Measurements from ENCODE around the gene CRYGS. TPM values are rescaled to one million over a fixed set of nuclear protein-coding genes. Genes with fewer than 3 reads are reported as not detected.

CRYGS gene
- total RNA-seq, 1 experiment from 2014 or later = 4.3 TPM

DNA sequence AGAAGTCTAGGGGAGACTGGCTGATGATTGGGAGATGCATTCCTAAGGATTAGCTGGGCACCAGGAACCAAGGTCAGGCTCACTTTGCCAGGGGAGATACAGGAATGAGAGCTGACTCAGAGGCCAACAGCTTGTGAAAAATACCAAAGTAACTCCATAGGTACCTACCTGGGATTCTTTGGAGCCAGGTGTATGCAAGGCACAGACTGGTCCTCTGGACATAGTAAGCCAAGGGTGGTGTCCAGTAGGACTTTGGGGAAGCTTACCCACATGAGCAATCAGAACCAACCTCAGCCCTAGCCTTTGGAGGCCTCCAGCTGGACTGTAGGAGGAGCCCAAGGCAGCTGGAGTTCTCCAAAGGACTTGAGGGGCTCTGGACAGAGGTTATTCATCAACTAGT lies 47.5 kb downstream of the CRYGS start:
- H3K9me2 ChIP-seq (ENCODE audit: insufficient read depth) = no peaks in the 10 kb centered on the region
- intact Hi-C loops (cut with micrococcal nuclease) = no loop called here
- H4K20me1 ChIP-seq (ENCODE audit: insufficient read depth) = no peaks in the 10 kb centered on the region
- POLR2A ChIA-PET = no interaction called here
- H3K4me2 ChIP-seq (ENCODE audit: low read length) = no peak overlapping the region
- DNase-seq (ENCODE audit: low read depth, low spot score) (no peak), ATAC-seq (no peak)
- H3K4me3 ChIP-seq (replicated peaks in 1 of 2; ENCODE audit: low read depth in 1 of 2, low read length in 2 of 2) = no peak overlapping the region
- no peak overlapping the region for H3K9ac ChIP-seq (ENCODE audit: low read length)
- no peak overlapping the region for H2AFZ ChIP-seq (ENCODE audit: low read depth, low read length, poor library complexity, severe bottlenecking)
- H3K9me3 ChIP-seq (ENCODE audit: control insufficient read depth in 1 of 2, insufficient read depth in 1 of 2, low read depth in 1 of 2, low read length in 2 of 2) = no peaks in the 10 kb centered on the region
- H3K36me3 ChIP-seq (ENCODE audit: control insufficient read depth in 1 of 2, insufficient read depth in 2 of 2, low read length in 2 of 2) = no peaks in the 10 kb centered on the region
- no peaks in the 10 kb centered on the region for H3K79me2 ChIP-seq (ENCODE audit: insufficient read depth, low read length)
- BruUV-seq (replicated peaks) = no TSS peak
- RAD21 ChIA-PET (ENCODE audit: low non-redundant PET in 1 of 2, low total read pairs in 2 of 2, uncharacterized antibody in 2 of 2, unreplicated experiment in 2 of 2) = no interaction called here
- CTCF ChIA-PET = no interaction called here
- no peak overlapping the region for H3K27ac ChIP-seq (ENCODE audit: low read depth, low read length)
- TF ChIP-seq JUND (IDR thresholded peaks at IDR 0.05) = no peak
- no peak for TF ChIP-seq EZH2phosphoT487 (IDR thresholded peaks at IDR 0.05; ENCODE audit: borderline replicate concordance)
- TF ChIP-seq EGR1 (IDR thresholded peaks at IDR 0.05; ENCODE audit: low read depth) = no peak
- TF ChIP-seq, protein P1, sequence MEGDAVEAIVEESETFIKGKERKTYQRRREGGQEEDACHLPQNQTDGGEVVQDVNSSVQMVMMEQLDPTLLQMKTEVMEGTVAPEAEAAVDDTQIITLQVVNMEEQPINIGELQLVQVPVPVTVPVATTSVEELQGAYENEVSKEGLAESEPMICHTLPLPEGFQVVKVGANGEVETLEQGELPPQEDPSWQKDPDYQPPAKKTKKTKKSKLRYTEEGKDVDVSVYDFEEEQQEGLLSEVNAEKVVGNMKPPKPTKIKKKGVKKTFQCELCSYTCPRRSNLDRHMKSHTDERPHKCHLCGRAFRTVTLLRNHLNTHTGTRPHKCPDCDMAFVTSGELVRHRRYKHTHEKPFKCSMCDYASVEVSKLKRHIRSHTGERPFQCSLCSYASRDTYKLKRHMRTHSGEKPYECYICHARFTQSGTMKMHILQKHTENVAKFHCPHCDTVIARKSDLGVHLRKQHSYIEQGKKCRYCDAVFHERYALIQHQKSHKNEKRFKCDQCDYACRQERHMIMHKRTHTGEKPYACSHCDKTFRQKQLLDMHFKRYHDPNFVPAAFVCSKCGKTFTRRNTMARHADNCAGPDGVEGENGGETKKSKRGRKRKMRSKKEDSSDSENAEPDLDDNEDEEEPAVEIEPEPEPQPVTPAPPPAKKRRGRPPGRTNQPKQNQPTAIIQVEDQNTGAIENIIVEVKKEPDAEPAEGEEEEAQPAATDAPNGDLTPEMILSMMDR (IDR thresholded peaks at IDR 0.05 in 2 of 3, conservative IDR thresholded peaks at IDR 0.05 in 1 of 3; ENCODE audit: borderline replicate concordance in 1 of 3, insufficient read depth in 1 of 3, low read depth in 2 of 3, low read length in 2 of 3) = no peak
- TF ChIP-seq ZFX (IDR thresholded peaks at IDR 0.05) = no peak
- peaks cover 29% of the 10 kb centered on the region for H3K27me3 ChIP-seq (ENCODE audit: insufficient read depth, low read length)
- H3K4me1 ChIP-seq (ENCODE audit: control insufficient read depth in 1 of 2, insufficient read depth in 2 of 2, low read length in 2 of 2) = no peaks in the 10 kb centered on the region

DNA sequence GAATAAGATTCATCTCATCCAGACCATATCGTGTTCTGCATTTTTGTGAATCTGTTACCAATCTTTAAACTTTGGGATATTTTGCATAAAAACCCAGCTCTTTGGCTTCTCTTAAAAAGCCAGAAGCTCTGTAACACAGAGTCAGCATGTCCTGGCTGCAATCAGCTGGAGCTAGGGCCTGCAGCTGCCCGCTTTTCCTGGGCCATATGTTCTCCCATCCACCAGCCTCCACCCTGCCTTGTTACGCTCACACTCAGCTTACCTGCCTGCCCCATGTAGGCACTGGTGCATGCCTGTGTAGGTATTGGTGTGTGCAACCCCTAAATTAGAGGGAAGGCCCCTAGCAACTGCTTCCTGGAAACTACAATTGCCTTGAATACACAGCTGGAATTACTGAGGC lies 48.2 kb downstream of the CRYGS start:
- peaks cover 29% of the 10 kb centered on the region for H3K27me3 ChIP-seq (ENCODE audit: insufficient read depth, low read length)
- TF ChIP-seq CEBPB (IDR thresholded peaks at IDR 0.05; ENCODE audit: low read depth) = no peak
- TF ChIP-seq, protein P2, sequence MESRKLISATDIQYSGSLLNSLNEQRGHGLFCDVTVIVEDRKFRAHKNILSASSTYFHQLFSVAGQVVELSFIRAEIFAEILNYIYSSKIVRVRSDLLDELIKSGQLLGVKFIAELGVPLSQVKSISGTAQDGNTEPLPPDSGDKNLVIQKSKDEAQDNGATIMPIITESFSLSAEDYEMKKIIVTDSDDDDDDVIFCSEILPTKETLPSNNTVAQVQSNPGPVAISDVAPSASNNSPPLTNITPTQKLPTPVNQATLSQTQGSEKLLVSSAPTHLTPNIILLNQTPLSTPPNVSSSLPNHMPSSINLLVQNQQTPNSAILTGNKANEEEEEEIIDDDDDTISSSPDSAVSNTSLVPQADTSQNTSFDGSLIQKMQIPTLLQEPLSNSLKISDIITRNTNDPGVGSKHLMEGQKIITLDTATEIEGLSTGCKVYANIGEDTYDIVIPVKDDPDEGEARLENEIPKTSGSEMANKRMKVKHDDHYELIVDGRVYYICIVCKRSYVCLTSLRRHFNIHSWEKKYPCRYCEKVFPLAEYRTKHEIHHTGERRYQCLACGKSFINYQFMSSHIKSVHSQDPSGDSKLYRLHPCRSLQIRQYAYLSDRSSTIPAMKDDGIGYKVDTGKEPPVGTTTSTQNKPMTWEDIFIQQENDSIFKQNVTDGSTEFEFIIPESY (IDR thresholded peaks at IDR 0.05; ENCODE audit: extremely low read depth, insufficient replicate concordance, low read length) = no peak
- no peak for TF ChIP-seq FOSL1 (IDR thresholded peaks at IDR 0.05; ENCODE audit: low read depth)
- TF ChIP-seq CBX3 (IDR thresholded peaks at IDR 0.05; ENCODE audit: low read depth) = no peak
- TF ChIP-seq, protein P3, sequence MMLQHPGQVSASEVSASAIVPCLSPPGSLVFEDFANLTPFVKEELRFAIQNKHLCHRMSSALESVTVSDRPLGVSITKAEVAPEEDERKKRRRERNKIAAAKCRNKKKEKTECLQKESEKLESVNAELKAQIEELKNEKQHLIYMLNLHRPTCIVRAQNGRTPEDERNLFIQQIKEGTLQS (IDR thresholded peaks at IDR 0.05) = no peak
- no peak for TF ChIP-seq SIN3A (IDR thresholded peaks at IDR 0.05; ENCODE audit: low read depth)
- no peak for TF ChIP-seq RAD21 (IDR thresholded peaks at IDR 0.05; ENCODE audit: low read depth)
- TF ChIP-seq JUND (IDR thresholded peaks at IDR 0.05) = no peak
- TF ChIP-seq, protein P4, sequence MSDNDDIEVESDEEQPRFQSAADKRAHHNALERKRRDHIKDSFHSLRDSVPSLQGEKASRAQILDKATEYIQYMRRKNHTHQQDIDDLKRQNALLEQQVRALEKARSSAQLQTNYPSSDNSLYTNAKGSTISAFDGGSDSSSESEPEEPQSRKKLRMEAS (IDR thresholded peaks at IDR 0.05) = no peak
- no peak for TF ChIP-seq ZFX (IDR thresholded peaks at IDR 0.05)
- TF ChIP-seq, protein P5, sequence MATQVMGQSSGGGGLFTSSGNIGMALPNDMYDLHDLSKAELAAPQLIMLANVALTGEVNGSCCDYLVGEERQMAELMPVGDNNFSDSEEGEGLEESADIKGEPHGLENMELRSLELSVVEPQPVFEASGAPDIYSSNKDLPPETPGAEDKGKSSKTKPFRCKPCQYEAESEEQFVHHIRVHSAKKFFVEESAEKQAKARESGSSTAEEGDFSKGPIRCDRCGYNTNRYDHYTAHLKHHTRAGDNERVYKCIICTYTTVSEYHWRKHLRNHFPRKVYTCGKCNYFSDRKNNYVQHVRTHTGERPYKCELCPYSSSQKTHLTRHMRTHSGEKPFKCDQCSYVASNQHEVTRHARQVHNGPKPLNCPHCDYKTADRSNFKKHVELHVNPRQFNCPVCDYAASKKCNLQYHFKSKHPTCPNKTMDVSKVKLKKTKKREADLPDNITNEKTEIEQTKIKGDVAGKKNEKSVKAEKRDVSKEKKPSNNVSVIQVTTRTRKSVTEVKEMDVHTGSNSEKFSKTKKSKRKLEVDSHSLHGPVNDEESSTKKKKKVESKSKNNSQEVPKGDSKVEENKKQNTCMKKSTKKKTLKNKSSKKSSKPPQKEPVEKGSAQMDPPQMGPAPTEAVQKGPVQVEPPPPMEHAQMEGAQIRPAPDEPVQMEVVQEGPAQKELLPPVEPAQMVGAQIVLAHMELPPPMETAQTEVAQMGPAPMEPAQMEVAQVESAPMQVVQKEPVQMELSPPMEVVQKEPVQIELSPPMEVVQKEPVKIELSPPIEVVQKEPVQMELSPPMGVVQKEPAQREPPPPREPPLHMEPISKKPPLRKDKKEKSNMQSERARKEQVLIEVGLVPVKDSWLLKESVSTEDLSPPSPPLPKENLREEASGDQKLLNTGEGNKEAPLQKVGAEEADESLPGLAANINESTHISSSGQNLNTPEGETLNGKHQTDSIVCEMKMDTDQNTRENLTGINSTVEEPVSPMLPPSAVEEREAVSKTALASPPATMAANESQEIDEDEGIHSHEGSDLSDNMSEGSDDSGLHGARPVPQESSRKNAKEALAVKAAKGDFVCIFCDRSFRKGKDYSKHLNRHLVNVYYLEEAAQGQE (IDR thresholded peaks at IDR 0.05; ENCODE audit: low read depth) = no peak

More for the DNA sequence above, 48.2 kb downstream of the CRYGS start:
- intact Hi-C loops (cut with micrococcal nuclease) = no loop called here
- Histone ChIP-seq H3K4me1 (ENCODE audit: control insufficient read depth in 1 of 2, insufficient read depth in 2 of 2, low read length in 2 of 2) (no peaks in the 10 kb centered on the region), H3K36me3 (ENCODE audit: control insufficient read depth in 1 of 2, insufficient read depth in 2 of 2, low read length in 2 of 2) (no peaks in the 10 kb centered on the region), H3K4me3 (replicated peaks in 1 of 2; ENCODE audit: low read depth in 1 of 2, low read length in 2 of 2) (no peak overlapping the region), H3K9me3 (ENCODE audit: control insufficient read depth in 1 of 2, insufficient read depth in 1 of 2, low read depth in 1 of 2, low read length in 2 of 2) (no peaks in the 10 kb centered on the region), H3K4me2 (ENCODE audit: low read length) (no peak overlapping the region), H3K27ac (ENCODE audit: low read depth, low read length) (no peak overlapping the region), H3K79me2 (ENCODE audit: insufficient read depth, low read length) (no peaks in the 10 kb centered on the region), H3K9me2 (ENCODE audit: insufficient read depth) (no peaks in the 10 kb centered on the region), H3K9ac (ENCODE audit: low read length) (no peak overlapping the region), H2AFZ (ENCODE audit: low read depth, low read length, poor library complexity, severe bottlenecking) (no peak overlapping the region), H4K20me1 (ENCODE audit: insufficient read depth) (no peaks in the 10 kb centered on the region)
- no peak for DNase-seq (ENCODE audit: low read depth, low spot score)
- ChIA-PET POLR2A (no interaction called here), CTCF (no interaction called here), RAD21 (ENCODE audit: low non-redundant PET in 1 of 2, low total read pairs in 2 of 2, uncharacterized antibody in 2 of 2, unreplicated experiment in 2 of 2) (no interaction called here)
- no peak for ATAC-seq
- BruUV-seq (replicated peaks) = no TSS peak

All from HCT116 (cell line).